ENCODE data around the gene ODF2. TPM values are rescaled to one million over a fixed set of nuclear protein-coding genes. Genes with fewer than 3 reads are reported as not detected.
A peak's percentile ranks its signal among the peaks of the same experiment; 100 is the strongest.

The ODF2 gene
- total RNA-seq, 1 experiment from 2014 or later: 31.9 TPM

GRCh38 chr9:128495296-128495695 lies 39.5 kb downstream of the ODF2 start (continued):
- no peak for TF ChIP-seq ZNF317 (CRISPR knock-in tag; IDR thresholded peaks at IDR 0.05; ENCODE audit: borderline replicate concordance, low read depth)

GRCh38 chr9:128495804-128496417 lies 40.1 kb downstream of the ODF2 start:
- TF ChIP-seq ZNF532 (CRISPR knock-in tag; IDR thresholded peaks at IDR 0.05; ENCODE audit: borderline replicate concordance) (no peak), FOXJ3 (CRISPR knock-in tag; IDR thresholded peaks at IDR 0.05; ENCODE audit: borderline replicate concordance) (no peak)
- TF ChIP-seq, protein P1, sequence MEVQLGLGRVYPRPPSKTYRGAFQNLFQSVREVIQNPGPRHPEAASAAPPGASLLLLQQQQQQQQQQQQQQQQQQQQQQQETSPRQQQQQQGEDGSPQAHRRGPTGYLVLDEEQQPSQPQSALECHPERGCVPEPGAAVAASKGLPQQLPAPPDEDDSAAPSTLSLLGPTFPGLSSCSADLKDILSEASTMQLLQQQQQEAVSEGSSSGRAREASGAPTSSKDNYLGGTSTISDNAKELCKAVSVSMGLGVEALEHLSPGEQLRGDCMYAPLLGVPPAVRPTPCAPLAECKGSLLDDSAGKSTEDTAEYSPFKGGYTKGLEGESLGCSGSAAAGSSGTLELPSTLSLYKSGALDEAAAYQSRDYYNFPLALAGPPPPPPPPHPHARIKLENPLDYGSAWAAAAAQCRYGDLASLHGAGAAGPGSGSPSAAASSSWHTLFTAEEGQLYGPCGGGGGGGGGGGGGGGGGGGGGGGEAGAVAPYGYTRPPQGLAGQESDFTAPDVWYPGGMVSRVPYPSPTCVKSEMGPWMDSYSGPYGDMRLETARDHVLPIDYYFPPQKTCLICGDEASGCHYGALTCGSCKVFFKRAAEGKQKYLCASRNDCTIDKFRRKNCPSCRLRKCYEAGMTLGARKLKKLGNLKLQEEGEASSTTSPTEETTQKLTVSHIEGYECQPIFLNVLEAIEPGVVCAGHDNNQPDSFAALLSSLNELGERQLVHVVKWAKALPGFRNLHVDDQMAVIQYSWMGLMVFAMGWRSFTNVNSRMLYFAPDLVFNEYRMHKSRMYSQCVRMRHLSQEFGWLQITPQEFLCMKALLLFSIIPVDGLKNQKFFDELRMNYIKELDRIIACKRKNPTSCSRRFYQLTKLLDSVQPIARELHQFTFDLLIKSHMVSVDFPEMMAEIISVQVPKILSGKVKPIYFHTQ (CRISPR knock-in tag; IDR thresholded peaks at IDR 0.05): no peak
- POLR2A ChIA-PET: interaction anchor here (0.6 kb wide), 1 partner anchor 53 kb away, joined by 4 read pairs; no protein-coding TSS in a partner anchor
- CTCF ChIA-PET: interaction anchor here (0.8 to 2.5 kb wide), 5 partner anchors 9 to 201 kb away, joined by 3 to 12 read pairs (median 4); partner anchors contain the start of gene GLE1
- DNase-seq (ENCODE audit: low spot score) (peak; percentile 20), ATAC-seq (peak; percentile 55)
- H3K4me1 Mint-ChIP-seq: no peaks in the 10 kb centered on the region
- no peaks in the 10 kb centered on the region for H3K9me3 Mint-ChIP-seq
- H3K4me3 Mint-ChIP-seq: no peak overlapping the region
- H3K36me3 Mint-ChIP-seq: peaks cover 33% of the 10 kb centered on the region
- H3K27me3 Mint-ChIP-seq (ENCODE audit: low read depth): no peaks in the 10 kb centered on the region
- peak overlapping the region; percentile 62; the same call in 1 of the 2 replicates for H3K27ac Mint-ChIP-seq

- DNase-seq (ENCODE audit: low spot score) (no peak), ATAC-seq (no peak)
- H3K9me3 Mint-ChIP-seq: no peaks in the 10 kb centered on the region
- CTCF ChIA-PET: interaction anchor here (0.6 to 0.9 kb wide), 2 partner anchors 59 to 138 kb away, joined by 3 read pairs; no protein-coding TSS in a partner anchor
- H3K36me3 Mint-ChIP-seq: peaks cover 29% of the 10 kb centered on the region
- H3K27me3 Mint-ChIP-seq (ENCODE audit: low read depth): no peaks in the 10 kb centered on the region
- POLR2A ChIA-PET: no interaction called here
- H3K4me1 Mint-ChIP-seq: no peaks in the 10 kb centered on the region
- H3K4me3 Mint-ChIP-seq: no peak overlapping the region
- H3K27ac Mint-ChIP-seq: no peak overlapping the region
- TF ChIP-seq ZNF121 (CRISPR knock-in tag; IDR thresholded peaks at IDR 0.05): no peak
- no peak for TF ChIP-seq ZNF423 (CRISPR knock-in tag; IDR thresholded peaks at IDR 0.05)
- TF ChIP-seq, protein P1 (CRISPR knock-in tag; IDR thresholded peaks at IDR 0.05): no peak
- TF ChIP-seq, protein P2, sequence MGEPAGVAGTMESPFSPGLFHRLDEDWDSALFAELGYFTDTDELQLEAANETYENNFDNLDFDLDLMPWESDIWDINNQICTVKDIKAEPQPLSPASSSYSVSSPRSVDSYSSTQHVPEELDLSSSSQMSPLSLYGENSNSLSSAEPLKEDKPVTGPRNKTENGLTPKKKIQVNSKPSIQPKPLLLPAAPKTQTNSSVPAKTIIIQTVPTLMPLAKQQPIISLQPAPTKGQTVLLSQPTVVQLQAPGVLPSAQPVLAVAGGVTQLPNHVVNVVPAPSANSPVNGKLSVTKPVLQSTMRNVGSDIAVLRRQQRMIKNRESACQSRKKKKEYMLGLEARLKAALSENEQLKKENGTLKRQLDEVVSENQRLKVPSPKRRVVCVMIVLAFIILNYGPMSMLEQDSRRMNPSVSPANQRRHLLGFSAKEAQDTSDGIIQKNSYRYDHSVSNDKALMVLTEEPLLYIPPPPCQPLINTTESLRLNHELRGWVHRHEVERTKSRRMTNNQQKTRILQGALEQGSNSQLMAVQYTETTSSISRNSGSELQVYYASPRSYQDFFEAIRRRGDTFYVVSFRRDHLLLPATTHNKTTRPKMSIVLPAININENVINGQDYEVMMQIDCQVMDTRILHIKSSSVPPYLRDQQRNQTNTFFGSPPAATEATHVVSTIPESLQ (CRISPR knock-in tag; IDR thresholded peaks at IDR 0.05): no peak
- TF ChIP-seq ATF1 (CRISPR knock-in tag; IDR thresholded peaks at IDR 0.05): no peak
- no peak for TF ChIP-seq NFATC4 (CRISPR knock-in tag; IDR thresholded peaks at IDR 0.05)
- TF ChIP-seq, protein P3, sequence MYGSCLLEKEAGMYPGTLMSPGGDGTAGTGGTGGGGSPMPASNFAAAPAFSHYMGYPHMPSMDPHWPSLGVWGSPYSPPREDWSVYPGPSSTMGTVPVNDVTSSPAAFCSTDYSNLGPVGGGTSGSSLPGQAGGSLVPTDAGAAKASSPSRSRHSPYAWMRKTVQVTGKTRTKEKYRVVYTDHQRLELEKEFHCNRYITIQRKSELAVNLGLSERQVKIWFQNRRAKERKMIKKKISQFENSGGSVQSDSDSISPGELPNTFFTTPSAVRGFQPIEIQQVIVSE (CRISPR knock-in tag; IDR thresholded peaks at IDR 0.05; ENCODE audit: borderline replicate concordance): no peak
- TF ChIP-seq, protein P4, sequence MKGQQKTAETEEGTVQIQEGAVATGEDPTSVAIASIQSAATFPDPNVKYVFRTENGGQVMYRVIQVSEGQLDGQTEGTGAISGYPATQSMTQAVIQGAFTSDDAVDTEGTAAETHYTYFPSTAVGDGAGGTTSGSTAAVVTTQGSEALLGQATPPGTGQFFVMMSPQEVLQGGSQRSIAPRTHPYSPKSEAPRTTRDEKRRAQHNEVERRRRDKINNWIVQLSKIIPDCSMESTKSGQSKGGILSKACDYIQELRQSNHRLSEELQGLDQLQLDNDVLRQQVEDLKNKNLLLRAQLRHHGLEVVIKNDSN (CRISPR knock-in tag; IDR thresholded peaks at IDR 0.05): no peak
These were observed 42.2 kb downstream of the ODF2 start for GRCh38 chr9:128497824-128498610.

Measured in WTC11 (cell line).